Uterus (tissue), 2 donors: Measurements from ENCODE around the gene LSP1.

Experiments used
- CTCF ChIP-seq, 4 experiments: fragments of 200-600 bp in 2 of 4; fragments of 450-650 bp in 2 of 4; sonication (generic) in 2 of 4; IDR thresholded peaks; one replicate each; pipeline ENCODE4 v1.5.1; 2016 to 2019; ENCODE audit warnings: antibody characterized with exemption in 4 of 4, mild to moderate bottlenecking in 2 of 4, moderate library complexity in 1 of 4
- POLR2A ChIP-seq, 2 donors: fragments of 450-650 bp; IDR thresholded peaks; one replicate each; pipeline ENCODE4 v1.6.1; 2016; ENCODE audit warnings: antibody characterized with exemption in 2 of 2, mild to moderate bottlenecking in 1 of 2, moderate library complexity in 1 of 2

DNA sequence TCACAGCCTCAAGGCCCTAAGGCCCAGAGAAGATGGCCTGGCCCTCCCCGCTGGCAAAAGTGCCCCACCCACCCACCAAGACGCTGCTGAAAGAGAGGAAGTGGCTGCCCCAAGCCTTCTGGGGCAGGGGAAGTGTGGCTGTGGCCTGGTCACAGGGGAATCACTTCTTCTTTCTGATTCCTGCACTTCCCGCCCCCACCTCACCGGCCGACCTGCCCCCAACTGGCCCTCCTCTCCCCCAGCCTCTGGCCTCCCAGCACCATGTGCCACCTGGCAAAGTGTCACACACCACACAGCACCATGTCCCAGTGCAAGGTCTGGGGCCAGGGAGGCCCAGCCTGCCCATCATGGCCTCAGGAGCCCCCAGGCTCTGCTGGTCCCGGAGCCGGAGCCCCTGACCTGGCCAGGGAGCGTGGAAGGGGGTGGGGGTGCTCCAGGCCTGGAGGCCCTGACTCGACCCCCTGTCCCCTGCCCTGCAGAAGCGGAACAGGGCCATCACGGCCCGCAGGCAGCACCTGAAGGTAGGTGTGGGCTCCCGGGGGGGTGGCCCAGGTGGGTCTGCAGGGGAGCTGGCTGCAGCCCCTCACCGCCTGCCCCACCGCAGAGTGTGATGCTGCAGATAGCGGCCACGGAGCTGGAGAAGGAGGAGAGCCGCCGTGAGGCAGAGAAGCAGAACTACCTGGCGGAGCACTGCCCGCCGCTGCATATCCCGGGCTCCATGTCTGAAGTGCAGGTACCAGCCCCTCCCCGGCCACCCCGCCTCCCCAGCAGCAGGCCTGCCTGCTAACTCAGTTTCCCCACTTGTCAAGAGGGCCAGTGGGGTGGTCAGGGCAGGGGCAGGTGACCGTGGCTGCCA is 12.7 kb upstream of the LSP1 start:
- TF ChIP-seq CTCF (IDR thresholded peaks at IDR 0.05) (no peak), POLR2A (IDR thresholded peaks at IDR 0.05) (no peak)
